Neural cell (in vitro differentiated cells): ENCODE measurements around the gene TSFM. TPM values are rescaled to one million over a fixed set of nuclear protein-coding genes. Genes with fewer than 3 reads are reported as not detected.
A peak's percentile ranks its signal among the peaks of the same experiment; 100 is the strongest.

Experiments used
- H2AFZ ChIP-seq: fragments of 200-600, 300-800 bp; sonication (generic), shearing (Covaris generic); 2 replicates; pipeline ENCODE4 v1.6.0; 2014; ENCODE audit warnings: low read depth, mild to moderate bottlenecking, antibody characterized with exemption, low read length, moderate library complexity
- H3F3A ChIP-seq: fragments of 200-600 bp; shearing (Covaris generic); 2 replicates; pipeline ENCODE4 v1.6.1; 2016; ENCODE audit warnings: mild to moderate bottlenecking, moderate library complexity, mixed read lengths, antibody characterized with exemption, low read length; ENCODE audit not compliant: insufficient read depth, poor library complexity, severe bottlenecking
- H3K27ac ChIP-seq: fragments of 200-600, 300-800 bp; sonication (generic), shearing (Covaris generic); 2 replicates; pipeline ENCODE4 v1.5.1; 2014; ENCODE audit warnings: mild to moderate bottlenecking, low read length, moderate library complexity
- H3K27me3 ChIP-seq: fragments of 300-800, 200-600 bp; sonication (generic), shearing (Covaris generic); 2 replicates; pipeline ENCODE4 v1.6.0; 2014; ENCODE audit warnings: mild to moderate bottlenecking, low read depth, low read length, moderate library complexity; ENCODE audit not compliant: insufficient read depth
- H3K36me3 ChIP-seq: fragments of 300-800, 200-600 bp; sonication (generic), shearing (Covaris generic); 2 replicates; pipeline ENCODE4 v1.5.1; 2014; ENCODE audit warnings: mild to moderate bottlenecking, antibody characterized with exemption, low read length, moderate library complexity; ENCODE audit not compliant: insufficient read depth
- H3K4me2 ChIP-seq: fragments of 300-800, 200-600 bp; sonication (generic), shearing (Covaris generic); 2 replicates; pipeline ENCODE4 v1.6.0; 2014; ENCODE audit warnings: mild to moderate bottlenecking, low read length
- H3K4me3 ChIP-seq: fragments of 300-800, 200-600 bp; sonication (generic), shearing (Covaris generic); 2 replicates; pipeline ENCODE4 v1.5.1; 2014; ENCODE audit warnings: mild to moderate bottlenecking, low read length, moderate library complexity
- H3K79me2 ChIP-seq: fragments of 200-600 bp; shearing (Covaris generic); replicated peaks from 2 replicates; pipeline ENCODE4 v1.6.0; 2014; ENCODE audit warnings: mild to moderate bottlenecking, low read length, moderate library complexity; ENCODE audit not compliant: insufficient read depth
- H3K9ac ChIP-seq: fragments of 300-800, 200-600 bp; sonication (generic), shearing (Covaris generic); 2 replicates; pipeline ENCODE4 v1.6.1; 2016; ENCODE audit warnings: mild to moderate bottlenecking, low read length, mixed read lengths
- H3K9me2 ChIP-seq: fragments of 200-600 bp; shearing (Covaris generic); 2 replicates; pipeline ENCODE4 v1.6.1; 2016; ENCODE audit warnings: mild to moderate bottlenecking, low read length, mixed read lengths; ENCODE audit not compliant: insufficient read depth
- H3K9me3 ChIP-seq: fragments of 200-600, 300-800 bp; sonication (generic), shearing (Covaris generic); 2 replicates; pipeline ENCODE4 v1.6.1; 2016; ENCODE audit warnings: mild to moderate bottlenecking, mixed run types, low read length, moderate library complexity, mixed read lengths
- H4K20me1 ChIP-seq: fragments of 200-600 bp; shearing (Covaris generic); 2 replicates; pipeline ENCODE4 v1.6.1; 2016; ENCODE audit warnings: mild to moderate bottlenecking, mixed run types; ENCODE audit not compliant: insufficient read depth
- EP300 ChIP-seq: fragments of 450-650 bp; conservative IDR thresholded peaks from 2 replicates; pipeline ENCODE4 v1.6.1; 2014; ENCODE audit warnings: antibody characterized with exemption, mild to moderate bottlenecking, moderate library complexity; ENCODE audit not compliant: poor library complexity, severe bottlenecking
- EZH2 ChIP-seq: fragments of 200-600, 300-800 bp; shearing (Covaris generic), sonication (generic); IDR thresholded peaks from 2 replicates; pipeline ENCODE4 v1.6.1; 2014; ENCODE audit warnings: antibody characterized with exemption, low read length, borderline replicate concordance, mild to moderate bottlenecking; ENCODE audit not compliant: insufficient read depth, poor library complexity, severe bottlenecking
- MXI1 ChIP-seq: fragments of 450-650 bp; conservative IDR thresholded peaks from 2 replicates; pipeline ENCODE4 v1.6.1; 2014; ENCODE audit warnings: antibody characterized with exemption, mild to moderate bottlenecking; ENCODE audit not compliant: poor library complexity, severe bottlenecking
- POLR2AphosphoS5 ChIP-seq: IDR thresholded peaks from 2 replicates; pipeline ENCODE4 v1.6.1; 2012
- RAD21 ChIP-seq: fragments of 450-650 bp; conservative IDR thresholded peaks from 2 replicates; pipeline ENCODE4 v1.6.1; 2014; ENCODE audit warnings: antibody characterized with exemption, mild to moderate bottlenecking, moderate library complexity
- SMC3 ChIP-seq: fragments of 450-650 bp; conservative IDR thresholded peaks from 2 replicates; pipeline ENCODE4 v1.6.1; 2014; ENCODE audit warnings: antibody characterized with exemption, mild to moderate bottlenecking, moderate library complexity; ENCODE audit not compliant: poor library complexity
- TAF1 ChIP-seq: IDR thresholded peaks from 2 replicates; pipeline ENCODE4 v1.6.1; 2012; ENCODE audit warnings: low read depth
- polyA plus RNA-seq: library from polyadenylated mRNA; depleted of rRNA; stranded (reverse); fragments of >200 nt; gene quantifications from 2 replicates; pipeline ENCODE4 v1.2.3, GENCODE V29; 2014
- TF ChIP-seq, protein P1 (sequence below): IDR thresholded peaks from 2 replicates; pipeline ENCODE4 v1.6.1; 2012; ENCODE audit warnings: borderline replicate concordance
- TF ChIP-seq, protein P2 (sequence below): fragments of 450-650 bp; IDR thresholded peaks from 2 replicates; pipeline ENCODE4 v1.5.1; 2014; ENCODE audit warnings: antibody characterized with exemption, mild to moderate bottlenecking, moderate library complexity; ENCODE audit not compliant: poor library complexity, severe bottlenecking

Gene TSFM
- polyA plus RNA-seq, 1 donor from 2014 or later: 37.8 TPM

DNA sequence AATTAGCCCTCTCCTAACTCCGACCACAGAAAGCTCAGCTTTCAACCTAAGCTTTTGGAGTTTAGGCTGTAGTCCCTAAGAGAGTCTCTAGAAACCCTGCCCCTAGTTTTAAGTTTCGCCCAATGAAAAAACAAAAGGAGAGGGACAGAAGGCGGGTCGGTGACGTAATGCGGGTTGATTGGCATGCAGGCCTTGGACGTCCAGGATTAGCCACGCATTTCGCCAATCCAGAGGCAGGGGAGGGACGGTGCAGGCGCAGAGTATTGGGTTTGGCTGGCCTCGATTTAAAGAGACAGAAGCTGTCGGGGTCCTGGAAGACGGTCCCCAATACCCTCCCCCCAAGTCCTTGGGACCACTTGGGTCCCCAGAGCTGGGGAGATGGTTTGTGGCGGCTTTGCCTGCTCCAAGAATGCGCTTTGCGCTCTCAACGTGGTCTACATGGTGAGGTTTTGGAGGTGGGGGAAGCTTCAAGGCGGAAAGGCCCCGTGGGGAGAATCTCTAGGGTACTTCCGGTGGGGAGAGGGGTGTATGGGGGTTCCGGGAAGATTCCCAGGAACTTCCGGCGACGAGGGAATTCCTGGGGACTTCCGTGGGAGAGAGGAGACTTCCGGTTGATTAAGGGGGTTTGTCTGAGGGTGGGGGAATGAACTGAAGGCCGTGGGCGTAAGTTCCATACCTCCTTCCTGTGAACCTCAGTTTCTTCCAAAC is 37.7 kb upstream of the TSFM start, which contains the start of gene TSPAN31:
Gene TSPAN31 (plus strand): TSS at position 263 of the 708 bp plus-strand sequence. CDS start 116 bp downstream, at position 379.
- TF ChIP-seq TAF1 (peak; percentile 42), MXI1 (peak; percentile 77), RAD21 (peak; percentile 24), EP300 (peak; percentile 37), POLR2AphosphoS5 (peak; percentile 79), EZH2 (no peak), SMC3 (no peak)
- TF ChIP-seq, protein P1, sequence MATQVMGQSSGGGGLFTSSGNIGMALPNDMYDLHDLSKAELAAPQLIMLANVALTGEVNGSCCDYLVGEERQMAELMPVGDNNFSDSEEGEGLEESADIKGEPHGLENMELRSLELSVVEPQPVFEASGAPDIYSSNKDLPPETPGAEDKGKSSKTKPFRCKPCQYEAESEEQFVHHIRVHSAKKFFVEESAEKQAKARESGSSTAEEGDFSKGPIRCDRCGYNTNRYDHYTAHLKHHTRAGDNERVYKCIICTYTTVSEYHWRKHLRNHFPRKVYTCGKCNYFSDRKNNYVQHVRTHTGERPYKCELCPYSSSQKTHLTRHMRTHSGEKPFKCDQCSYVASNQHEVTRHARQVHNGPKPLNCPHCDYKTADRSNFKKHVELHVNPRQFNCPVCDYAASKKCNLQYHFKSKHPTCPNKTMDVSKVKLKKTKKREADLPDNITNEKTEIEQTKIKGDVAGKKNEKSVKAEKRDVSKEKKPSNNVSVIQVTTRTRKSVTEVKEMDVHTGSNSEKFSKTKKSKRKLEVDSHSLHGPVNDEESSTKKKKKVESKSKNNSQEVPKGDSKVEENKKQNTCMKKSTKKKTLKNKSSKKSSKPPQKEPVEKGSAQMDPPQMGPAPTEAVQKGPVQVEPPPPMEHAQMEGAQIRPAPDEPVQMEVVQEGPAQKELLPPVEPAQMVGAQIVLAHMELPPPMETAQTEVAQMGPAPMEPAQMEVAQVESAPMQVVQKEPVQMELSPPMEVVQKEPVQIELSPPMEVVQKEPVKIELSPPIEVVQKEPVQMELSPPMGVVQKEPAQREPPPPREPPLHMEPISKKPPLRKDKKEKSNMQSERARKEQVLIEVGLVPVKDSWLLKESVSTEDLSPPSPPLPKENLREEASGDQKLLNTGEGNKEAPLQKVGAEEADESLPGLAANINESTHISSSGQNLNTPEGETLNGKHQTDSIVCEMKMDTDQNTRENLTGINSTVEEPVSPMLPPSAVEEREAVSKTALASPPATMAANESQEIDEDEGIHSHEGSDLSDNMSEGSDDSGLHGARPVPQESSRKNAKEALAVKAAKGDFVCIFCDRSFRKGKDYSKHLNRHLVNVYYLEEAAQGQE: peak; percentile 71
- TF ChIP-seq, protein P2, sequence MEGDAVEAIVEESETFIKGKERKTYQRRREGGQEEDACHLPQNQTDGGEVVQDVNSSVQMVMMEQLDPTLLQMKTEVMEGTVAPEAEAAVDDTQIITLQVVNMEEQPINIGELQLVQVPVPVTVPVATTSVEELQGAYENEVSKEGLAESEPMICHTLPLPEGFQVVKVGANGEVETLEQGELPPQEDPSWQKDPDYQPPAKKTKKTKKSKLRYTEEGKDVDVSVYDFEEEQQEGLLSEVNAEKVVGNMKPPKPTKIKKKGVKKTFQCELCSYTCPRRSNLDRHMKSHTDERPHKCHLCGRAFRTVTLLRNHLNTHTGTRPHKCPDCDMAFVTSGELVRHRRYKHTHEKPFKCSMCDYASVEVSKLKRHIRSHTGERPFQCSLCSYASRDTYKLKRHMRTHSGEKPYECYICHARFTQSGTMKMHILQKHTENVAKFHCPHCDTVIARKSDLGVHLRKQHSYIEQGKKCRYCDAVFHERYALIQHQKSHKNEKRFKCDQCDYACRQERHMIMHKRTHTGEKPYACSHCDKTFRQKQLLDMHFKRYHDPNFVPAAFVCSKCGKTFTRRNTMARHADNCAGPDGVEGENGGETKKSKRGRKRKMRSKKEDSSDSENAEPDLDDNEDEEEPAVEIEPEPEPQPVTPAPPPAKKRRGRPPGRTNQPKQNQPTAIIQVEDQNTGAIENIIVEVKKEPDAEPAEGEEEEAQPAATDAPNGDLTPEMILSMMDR: no peak
- Histone ChIP-seq H3K36me3 (peaks cover 7% of the 10 kb centered on the region), H3K9me2 (no peaks in the 10 kb centered on the region), H3K9ac (peak within 1 kb of the TSS; percentile 87), H3K27me3 (no peaks in the 10 kb centered on the region), H3K9me3 (no peaks in the 10 kb centered on the region), H3K4me3 (peak within 1 kb of the TSS; percentile 71), H3K79me2 (peaks cover 7% of the 10 kb centered on the region), H2AFZ (peak within 1 kb of the TSS; percentile 89), H3F3A (no peaks in the 10 kb centered on the region), H3K27ac (peak within 1 kb of the TSS; percentile 94), H4K20me1 (no peaks in the 10 kb centered on the region), H3K4me2 (peak within 1 kb of the TSS; percentile 87)

DNA sequence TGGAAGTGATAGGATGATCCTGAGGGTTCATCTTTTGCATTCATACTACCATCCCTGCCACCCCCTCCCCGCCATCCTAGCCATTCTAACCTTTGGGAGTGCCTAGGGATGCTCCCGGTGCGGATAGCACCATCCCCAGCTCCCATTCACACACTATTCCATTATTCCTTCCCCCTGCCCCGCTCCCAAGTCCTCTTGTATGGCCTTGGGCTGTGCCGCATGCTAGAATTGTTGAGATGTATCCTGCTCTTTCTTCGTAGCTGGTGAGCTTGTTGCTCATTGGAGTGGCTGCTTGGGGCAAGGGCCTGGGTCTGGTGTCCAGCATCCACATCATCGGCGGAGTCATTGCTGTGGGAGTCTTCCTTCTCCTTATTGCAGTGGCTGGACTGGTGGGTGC is 37.1 kb upstream of the TSFM start:
- Histone ChIP-seq H3K79me2 (peaks cover 10% of the 10 kb centered on the region), H2AFZ (peak overlapping the region; percentile 89), H3K9me3 (no peaks in the 10 kb centered on the region), H3K27ac (peak overlapping the region; percentile 94), H4K20me1 (no peaks in the 10 kb centered on the region), H3K4me3 (peak overlapping the region; percentile 71), H3K9ac (peak overlapping the region; percentile 87), H3K4me2 (peak overlapping the region; percentile 87), H3K27me3 (no peaks in the 10 kb centered on the region), H3F3A (no peaks in the 10 kb centered on the region), H3K36me3 (peaks cover 7% of the 10 kb centered on the region), H3K9me2 (no peaks in the 10 kb centered on the region)
- no peak for TF ChIP-seq EZH2
- TF ChIP-seq, protein P1: no peak
- TF ChIP-seq SMC3: no peak
- TF ChIP-seq RAD21: no peak
- TF ChIP-seq, protein P2: no peak
- no peak for TF ChIP-seq MXI1
